OCI-LY7 (cell line): ENCODE data around the gene KRT26. TPM values are rescaled to one million over a fixed set of nuclear protein-coding genes. Genes with fewer than 3 reads are reported as not detected.
"Not testable (repeated sequence)": the region's sequence is repeated elsewhere in the genome, so short reads cannot be mapped to it uniquely, and the experiment has no call there.

Experiments used
- BruUV-seq: library from RNA; stranded (reverse); fragments of 400-500 nt; replicated peaks from 2 replicates; lab custom pipeline; 2021; lab: Mats Ljungman, UMichigan
- CTCF ChIA-PET: fragments of 300-600 bp; sonication (Branson Sonifier 250); formaldehyde crosslinking; loops from one replicate; lab custom pipeline; 2022; ENCODE audit warnings: antibody characterized with exemption; ENCODE audit not compliant: unreplicated experiment; lab: Charles Lee
- POLR2A ChIA-PET: fragments of 300-600 bp; sonication (Branson Sonifier 250); formaldehyde crosslinking; loops from one replicate; lab custom pipeline; 2022; ENCODE audit warnings: antibody characterized with exemption; lab: Charles Lee
- DNase-seq: peaks from one replicate; pipeline ENCODE4 v3.0.0-alpha.2; 2015; ENCODE audit warnings: low spot score
- H2AFZ ChIP-seq: fragments of 200-600 bp; sonication (generic), shearing (Covaris generic); 2 replicates; pipeline ENCODE4 v1.6.1; 2014; ENCODE audit warnings: mild to moderate bottlenecking, antibody characterized with exemption, low read length, moderate library complexity
- H3K27ac ChIP-seq: fragments of 200-600 bp; sonication (generic); 2 replicates; pipeline ENCODE4 v1.5.1; 2014; ENCODE audit warnings: mixed run types, low read depth, mild to moderate bottlenecking, moderate library complexity, low read length, inconsistent platforms; ENCODE audit not compliant: poor library complexity, severe bottlenecking
- H3K36me3 ChIP-seq: fragments of 200-600 bp; sonication (generic); 2 replicates; pipeline ENCODE4 v1.6.1; 2014; ENCODE audit warnings: mild to moderate bottlenecking, antibody characterized with exemption, low read length, moderate library complexity, mixed read lengths; ENCODE audit not compliant: insufficient read depth
- H3K4me1 ChIP-seq: fragments of 200-600 bp; sonication (generic); 2 replicates; pipeline ENCODE4 v1.5.1; 2014; ENCODE audit warnings: mild to moderate bottlenecking, low read length; ENCODE audit not compliant: insufficient read depth, poor library complexity, severe bottlenecking
- H3K4me2 ChIP-seq: fragments of 200-600 bp; sonication (generic); 2 replicates; pipeline ENCODE4 v1.6.1; 2014; ENCODE audit warnings: mild to moderate bottlenecking, low read length
- H3K4me3 ChIP-seq: fragments of 200-600 bp; sonication (generic); 2 replicates; pipeline ENCODE4 v1.5.1; 2014; ENCODE audit warnings: mild to moderate bottlenecking, low read depth, low read length; ENCODE audit not compliant: poor library complexity, severe bottlenecking
- H3K79me2 ChIP-seq: fragments of 200-600 bp; sonication (generic); 2 replicates; pipeline ENCODE4 v1.6.1; 2016; ENCODE audit warnings: low read depth, mild to moderate bottlenecking, low read length, moderate library complexity, mixed read lengths; ENCODE audit not compliant: insufficient read depth
- H3K9me2 ChIP-seq: fragments of 200-600 bp; sonication (generic); 2 replicates; pipeline ENCODE4 v1.6.1; 2016; ENCODE audit warnings: mild to moderate bottlenecking, low read length, mixed read lengths; ENCODE audit not compliant: insufficient read depth
- H3K9me3 ChIP-seq: fragments of 200-600 bp; sonication (generic); 2 replicates; pipeline ENCODE4 v1.6.1; 2014; ENCODE audit warnings: mild to moderate bottlenecking, mixed run types, low read length, mixed read lengths
- H4K20me1 ChIP-seq: fragments of 200-600 bp; sonication (generic); 2 replicates; pipeline ENCODE4 v1.6.1; 2014; ENCODE audit warnings: mild to moderate bottlenecking, antibody characterized with exemption, low read length, moderate library complexity, mixed read lengths; ENCODE audit not compliant: insufficient read depth
- CTCF ChIP-seq: fragments of 200-600 bp; sonication (generic); conservative IDR thresholded peaks from 2 replicates; pipeline ENCODE4 v1.5.1; 2014; ENCODE audit warnings: mild to moderate bottlenecking, antibody characterized with exemption, low read length, moderate library complexity, mixed read lengths
- EZH2phosphoT487 ChIP-seq: fragments of 200-600 bp; sonication (generic); IDR thresholded peaks from 2 replicates; pipeline ENCODE4 v1.6.1; 2018; ENCODE audit warnings: low read depth, borderline replicate concordance, mild to moderate bottlenecking, mixed run types, antibody characterized with exemption, low read length, moderate library complexity, mixed read lengths
- intact Hi-C: fragments of 100-400 bp; cut with micrococcal nuclease; formaldehyde crosslinking; loops from one replicate; pipeline ENCODE4 v1.10.0; 2022; ENCODE audit not compliant: unreplicated experiment
- total RNA-seq, 2 experiments: library from RNA; depleted of rRNA in 1 of 2; stranded (reverse); fragments of >200 nt in 1 of 2; shearing (Covaris generic) in 1 of 2; gene quantifications; 2 replicates each; pipeline ENCODE4 v1.2.3, GENCODE V29; 2014 to 2022

The KRT26 gene
- total RNA-seq, 2 experiments from 2014 or later, result not detected

- Histone ChIP-seq H2AFZ (no peak overlapping the region), H3K4me2 (no peak overlapping the region), H3K27ac (no peak overlapping the region), H4K20me1 (no peaks in the 10 kb centered on the region), H3K9me3 (no peaks in the 10 kb centered on the region), H3K36me3 (no peaks in the 10 kb centered on the region), H3K9me2 (no peaks in the 10 kb centered on the region), H3K4me3 (no peak overlapping the region), H3K4me1 (no peaks in the 10 kb centered on the region), H3K79me2 (no peaks in the 10 kb centered on the region)
- no peak for TF ChIP-seq EZH2phosphoT487
- TF ChIP-seq CTCF, result no peak
- intact Hi-C loops, result no loop called here
- POLR2A ChIA-PET, result interaction anchor here (0.6 kb wide), 3 partner anchors 101 to 1357 kb away, joined by 3 to 5 read pairs (median 3); no protein-coding TSS in a partner anchor
- CTCF ChIA-PET, result no interaction called here
- no TSS peak for BruUV-seq
- no peak for DNase-seq
These were observed 18.2 kb downstream of the KRT26 start for GRCh38 chr17:40753804-40754203.

- POLR2A ChIA-PET, result no interaction called here
- CTCF ChIA-PET, result no interaction called here
- Histone ChIP-seq H3K4me1 (no peaks in the 10 kb centered on the region), H3K4me3 (no peak overlapping the region), H3K9me2 (no peaks in the 10 kb centered on the region), H3K4me2 (no peak overlapping the region), H2AFZ (no peak overlapping the region), H3K27ac (no peak overlapping the region), H3K79me2 (no peaks in the 10 kb centered on the region), H4K20me1 (no peaks in the 10 kb centered on the region), H3K36me3 (no peaks in the 10 kb centered on the region), H3K9me3 (no peaks in the 10 kb centered on the region)
- intact Hi-C loops, result no loop called here
- TF ChIP-seq EZH2phosphoT487 (no peak), CTCF (no peak)
- DNase-seq, result no peak
- no TSS peak for BruUV-seq
These were observed 20.9 kb downstream of the KRT26 start for GRCh38 chr17:40751065-40751464.

- ChIA-PET CTCF (no interaction called here), POLR2A (no interaction called here)
- H3K27ac ChIP-seq, result no peak overlapping the region
- intact Hi-C loops, result no loop called here
- BruUV-seq, result no TSS peak
- H3K9me3 ChIP-seq, result no peaks in the 10 kb centered on the region
- no peaks in the 10 kb centered on the region for H4K20me1 ChIP-seq
- no peaks in the 10 kb centered on the region for H3K79me2 ChIP-seq
- H3K4me2 ChIP-seq, result no peak overlapping the region
- H2AFZ ChIP-seq, result no peak overlapping the region
- no peaks in the 10 kb centered on the region for H3K9me2 ChIP-seq
- TF ChIP-seq CTCF (no peak), EZH2phosphoT487 (no peak)
- no peaks in the 10 kb centered on the region for H3K4me1 ChIP-seq
- no peaks in the 10 kb centered on the region for H3K36me3 ChIP-seq
- H3K4me3 ChIP-seq, result no peak overlapping the region
- DNase-seq, result no peak
These were observed 21.6 kb downstream of the KRT26 start for GRCh38 chr17:40750391-40750790.

- H3K4me2 ChIP-seq, H3K9me3 ChIP-seq, H3K4me1 ChIP-seq, H4K20me1 ChIP-seq, H3K27ac ChIP-seq, H3K36me3 ChIP-seq, POLR2A ChIA-PET, H3K79me2 ChIP-seq, H3K9me2 ChIP-seq, intact Hi-C loops, BruUV-seq, H2AFZ ChIP-seq, DNase-seq, H3K4me3 ChIP-seq: not testable (repeated sequence)
- CTCF ChIA-PET, result interaction anchor here (0.6 kb wide), 1 partner anchor 189 kb away, joined by 3 read pairs; no protein-coding TSS in a partner anchor
These were observed 23.3 kb downstream of the KRT26 start for GRCh38 chr17:40748666-40749065.
